Transverse colon (tissue), 4 donors: ENCODE measurements around the gene FNDC3B. TPM values are rescaled to one million over a fixed set of nuclear protein-coding genes. Genes with fewer than 3 reads are reported as not detected.

Experiments used
- DNase-seq: peaks from one replicate; pipeline ENCODE4 v3.0.0-alpha.2; 2019
- H3K27ac ChIP-seq, 4 donors: fragments of 200-600 bp; sonication (generic); 2 replicates each; pipeline ENCODE4 v1.5.1; 2016 to 2018; ENCODE audit warnings: inconsistent platforms in 4 of 4
- H3K27me3 ChIP-seq: fragments of 200-600 bp; sonication (generic); 2 replicates; pipeline ENCODE4 v1.5.1; 2017; ENCODE audit warnings: inconsistent platforms
- H3K36me3 ChIP-seq, 4 donors: fragments of 200-600 bp; sonication (generic); 2 replicates each; pipeline ENCODE4 v1.5.1; 2017 to 2019; ENCODE audit warnings: inconsistent platforms in 4 of 4
- H3K4me1 ChIP-seq, 4 donors: fragments of 200-600 bp; sonication (generic); 2 replicates each; pipeline ENCODE4 v1.5.1; 2017 to 2020; ENCODE audit warnings: inconsistent platforms in 4 of 4
- H3K4me3 ChIP-seq, 4 donors: fragments of 200-600 bp; sonication (generic); 1 replicate in 1 of 4; 2 replicates in 3 of 4; pipeline versions ENCODE4 v1.5.1 to v1.6.1; 2017 to 2019; ENCODE audit warnings: inconsistent platforms in 4 of 4
- H3K9me3 ChIP-seq, 2 donors: fragments of 200-600 bp; sonication (generic); 2 replicates each; pipeline ENCODE4 v1.5.1; 2017 to 2019; ENCODE audit warnings: inconsistent platforms in 2 of 2
- CTCF ChIP-seq, 5 experiments: fragments of 200-600 bp in 3 of 5; fragments of 450-650 bp in 2 of 5; sonication (generic) in 3 of 5; IDR thresholded peaks; 1 replicate in 2 of 5; 2 replicates in 3 of 5; pipeline ENCODE4 v1.5.1; 2016 to 2017; ENCODE audit warnings: antibody characterized with exemption in 5 of 5, inconsistent platforms in 3 of 5, mild to moderate bottlenecking in 2 of 5, moderate library complexity in 1 of 5
- EP300 ChIP-seq: sonication (generic); formaldehyde crosslinking; IDR thresholded peaks from one replicate; pipeline ENCODE4 v1.6.1; 2017; ENCODE audit warnings: antibody characterized with exemption, low read depth
- POLR2A ChIP-seq: fragments of 450-650 bp; IDR thresholded peaks from one replicate; pipeline ENCODE4 v1.6.1; 2016; ENCODE audit warnings: antibody characterized with exemption, mild to moderate bottlenecking, moderate library complexity
- POLR2AphosphoS5 ChIP-seq, 3 donors: sonication (generic); formaldehyde crosslinking; IDR thresholded peaks; one replicate each; pipeline ENCODE4 v1.6.1; 2016; ENCODE audit warnings: antibody characterized with exemption in 3 of 3
- WGBS, 2 donors: methylation state at CpG; one replicate each; pipeline ENCODE4 v1.1.5; 2018; ENCODE audit warnings: low coverage in 1 of 2; 5-methylcytosine and 5-hydroxymethylcytosine counted together
- in situ Hi-C, 4 donors: fragments of 200-750 bp; cut with MboI; loops; one replicate each; pipeline versions ENCODE4 v1.15.0 to v1.15.1; 2017; ENCODE audit warnings: low sequenced_read_pairs in 3 of 4, low pct_ligation_motif_present in 1 of 4, low pct_unique_long_range_greater_than_20kb in 1 of 4
- intact Hi-C: fragments of 100-400 bp; cut with DNase I; formaldehyde crosslinking; loops from one replicate; pipeline ENCODE4 v1.15.1; 2023; ENCODE audit warnings: low total_unique reads
- total RNA-seq, 4 donors: library from RNA; depleted of rRNA; stranded (reverse); fragments of >200 nt; gene quantifications; one replicate each; pipeline ENCODE4 v1.1.0, GENCODE V29; 2016

FNDC3B gene
- total RNA-seq, 4 donors from 2014 or later: 28.5 to 85.7 (median 44.5) TPM

GRCh38 chr3:172300862-172301261 is 261.5 kb downstream of the FNDC3B start:
- no peak for DNase-seq
- peaks cover 0 to 17% (median 0%) of the 10 kb centered on the region in 4 donors for H3K36me3 ChIP-seq
- H3K4me3 ChIP-seq: no peak overlapping the region
- in situ Hi-C loops (loop anchor here in 1 of 4 donors (25.0 kb wide), 1 partner anchor 264 kb away; the partner anchor contains the start of gene FNDC3B), intact Hi-C loops (no loop called here)
- no peaks in the 10 kb centered on the region for H3K27me3 ChIP-seq
- no peaks in the 10 kb centered on the region for H3K9me3 ChIP-seq
- H3K27ac ChIP-seq: no peak overlapping the region
- TF ChIP-seq POLR2AphosphoS5 (IDR thresholded peaks at IDR 0.05): no peak
- TF ChIP-seq POLR2A: no peak
- WGBS, 2 donors: 75 to 100% methylated on average over 1 to 5 of the region's 5 CpGs
- peaks cover 0 to 7% (median 0%) of the 10 kb centered on the region in 4 donors for H3K4me1 ChIP-seq

GRCh38 chr3:172302203-172302602 is 262.8 kb downstream of the FNDC3B start:
- TF ChIP-seq POLR2A (no peak), POLR2AphosphoS5 (IDR thresholded peaks at IDR 0.05) (no peak), CTCF (IDR thresholded peaks at IDR 0.05) (no peak), EP300 (no peak)
- intact Hi-C loops: no loop called here
- no peak overlapping the region for H3K4me3 ChIP-seq
- peaks cover 0 to 13% (median 0%) of the 10 kb centered on the region in 4 donors for H3K4me1 ChIP-seq
- no peaks in the 10 kb centered on the region for H3K27me3 ChIP-seq
- H3K36me3 ChIP-seq: peaks cover 0 to 17% (median 0%) of the 10 kb centered on the region in 4 donors
- 90 to 92% methylated on average over 2 of the region's 2 CpGs for WGBS, 2 donors
- no peaks in the 10 kb centered on the region for H3K9me3 ChIP-seq
- H3K27ac ChIP-seq: no peak overlapping the region
- DNase-seq: no peak
- in situ Hi-C loops: loop anchor here in 1 of 4 donors (25.0 kb wide), 1 partner anchor 265 kb away; the partner anchor contains the start of gene FNDC3B

- in situ Hi-C loops: loop anchor here in 1 of 4 donors (25.0 kb wide), 1 partner anchor 266 kb away; the partner anchor contains the start of gene FNDC3B
- WGBS, 2 donors: 84 to 89% methylated on average over 4 of the region's 4 CpGs
- Histone ChIP-seq H3K27me3 (no peaks in the 10 kb centered on the region), H3K36me3 (peaks cover 0 to 17% (median 3%) of the 10 kb centered on the region in 4 donors), H3K9me3 (no peaks in the 10 kb centered on the region), H3K4me3 (no peak overlapping the region), H3K4me1 (peaks cover 0 to 13% (median 0%) of the 10 kb centered on the region in 4 donors), H3K27ac (no peak overlapping the region)
- intact Hi-C loops: no loop called here
- TF ChIP-seq POLR2AphosphoS5 (IDR thresholded peaks at IDR 0.05): no peak
- TF ChIP-seq CTCF (IDR thresholded peaks at IDR 0.05): no peak
- TF ChIP-seq EP300: no peak
- no peak for TF ChIP-seq POLR2A
- DNase-seq: no peak
Measured at GRCh38 chr3:172303181-172303580, 263.8 kb downstream of the FNDC3B start.

- in situ Hi-C loops: loop anchor here in 1 of 4 donors (25.0 kb wide), 1 partner anchor 267 kb away; the partner anchor contains the start of gene FNDC3B
- Histone ChIP-seq H3K4me1 (peaks cover 0 to 13% (median 0%) of the 10 kb centered on the region in 4 donors), H3K27me3 (no peaks in the 10 kb centered on the region), H3K27ac (peak overlapping the region in 1 of 4 donors; percentile 55), H3K4me3 (no peak overlapping the region), H3K36me3 (peaks cover 0 to 14% (median 5%) of the 10 kb centered on the region in 4 donors), H3K9me3 (no peaks in the 10 kb centered on the region)
- WGBS, 2 donors: 94 to 100% methylated on average over 1 to 4 of the region's 4 CpGs
- no peak for TF ChIP-seq EP300
- no peak for TF ChIP-seq POLR2A
- no peak for TF ChIP-seq POLR2AphosphoS5 (IDR thresholded peaks at IDR 0.05)
- TF ChIP-seq CTCF (IDR thresholded peaks at IDR 0.05): peak in 1 of 5 experiments; percentile 3
- intact Hi-C loops: no loop called here
- no peak for DNase-seq
Measured at GRCh38 chr3:172303941-172304558, 264.7 kb downstream of the FNDC3B start.
